ENCODE results near the gene IGF1R. TPM values are rescaled to one million over a fixed set of nuclear protein-coding genes. Genes with fewer than 3 reads are reported as not detected.

The IGF1R gene
- total and polyA plus RNA-seq, 2 donors (not counting 3 experiments of a cell fraction or from before 2014, with no cell fraction given) = 16.1 to 59.1 TPM

DNA sequence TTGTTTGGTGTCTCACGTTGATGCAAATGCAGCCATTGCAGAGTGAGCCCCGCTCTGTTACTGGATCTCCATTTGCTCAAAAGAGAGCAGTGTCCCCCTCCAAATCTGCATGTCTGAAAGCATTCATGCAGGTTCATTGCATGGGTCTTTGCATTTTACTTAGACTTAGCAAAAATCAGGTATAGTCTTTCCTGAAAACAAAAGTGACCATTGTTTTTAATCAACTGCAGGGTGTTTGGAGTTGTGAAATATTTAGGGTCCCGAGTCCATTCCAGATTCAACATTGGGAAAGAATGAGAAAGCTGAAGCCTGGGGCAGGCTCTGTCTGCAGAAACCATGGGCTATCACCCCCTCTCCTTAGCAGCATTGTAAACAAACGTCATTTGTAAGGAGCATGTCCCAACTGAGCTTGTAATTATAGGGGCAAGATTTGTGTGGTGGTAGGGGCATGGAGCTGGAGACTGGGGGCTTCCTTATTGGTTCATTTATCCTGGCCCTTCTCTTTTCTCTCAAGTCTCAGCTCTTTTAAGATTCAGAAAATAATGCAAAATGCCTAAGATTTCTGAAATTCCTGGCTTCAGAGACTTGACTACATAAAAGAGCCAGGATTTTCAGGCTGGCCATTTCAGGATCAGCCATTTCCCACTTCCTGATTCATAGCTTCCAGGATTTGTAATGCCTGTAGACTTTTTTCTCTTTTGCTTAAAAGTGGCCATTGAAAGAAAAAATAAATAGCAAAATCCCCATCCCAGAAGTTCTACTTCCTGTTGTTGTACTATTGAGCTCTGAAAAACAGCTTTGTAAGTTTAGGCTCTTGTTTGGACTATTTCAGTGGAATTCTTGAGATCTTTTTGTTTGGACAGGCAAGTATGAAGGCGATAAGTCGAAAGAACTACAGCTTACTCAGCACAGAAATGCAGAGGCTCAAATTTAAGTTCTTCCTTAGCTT is 23.0 kb downstream of the IGF1R start:
- Histone ChIP-seq H3K9ac (replicated peaks; ENCODE audit: extremely low read depth, insufficient read depth, low read length) (peak overlapping the region; percentile 33), H3K79me2 (ENCODE audit: control insufficient read depth, insufficient read depth, low read length) (peaks cover 48% of the 10 kb centered on the region), H2AFZ (ENCODE audit: low read depth, low read length) (peak overlapping the region; percentile 76), H3K36me3 (ENCODE audit: control insufficient read depth in 2 of 2, extremely low read depth in 1 of 2, insufficient read depth in 2 of 2, low read length in 2 of 2) (no peaks in the 10 kb centered on the region), H3K4me1 (ENCODE audit: control insufficient read depth, extremely low read depth, insufficient read depth, low read length) (peaks cover 54% of the 10 kb centered on the region), H4K20me1 (replicated peaks; ENCODE audit: control insufficient read depth, extremely low read depth, insufficient read depth, low read length) (no peaks in the 10 kb centered on the region), H3K9me1 (replicated peaks; ENCODE audit: control insufficient read depth, extremely low read depth, insufficient read depth, low read length) (no peaks in the 10 kb centered on the region), H3K4me2 (ENCODE audit: insufficient read depth, low read length) (peak overlapping the region; percentile 76), H3K27me3 (ENCODE audit: control insufficient read depth in 2 of 2, insufficient read depth in 2 of 2, low read length in 2 of 2) (no peaks in the 10 kb centered on the region), H3K4me3 (replicated peaks in 1 of 3; ENCODE audit: insufficient read depth in 1 of 3, low read depth in 1 of 3, low read length in 3 of 3) (peak overlapping the region in 1 of 3 experiments; percentile 30), H3K9me3 (replicated peaks; ENCODE audit: control insufficient read depth, insufficient read depth, low read length) (no peaks in the 10 kb centered on the region), H3K27ac (ENCODE audit: insufficient read depth, low read depth, low read length) (peak overlapping the region; percentile 75)
- FAIRE-seq = peak; percentile 84
- peak; percentile 89 for DNase-seq (ENCODE audit: low read depth, low spot score)
- CTCF ChIA-PET = interaction anchor here (0.6 to 2.3 kb wide), 15 partner anchors 9 to 429 kb away, joined by 3 to 19 read pairs (median 4); partner anchors contain the start of gene IGF1R
- POLR2A ChIA-PET = no interaction called here
- TF ChIP-seq GATA2 (IDR thresholded peaks at IDR 0.05; ENCODE audit: insufficient read depth, insufficient read length, low read depth, low read length) (no peak), EZH2 (IDR thresholded peaks at IDR 0.05; ENCODE audit: borderline replicate concordance, low read depth, low read length, severe bottlenecking) (no peak), POLR2A (IDR thresholded peaks at IDR 0.05; ENCODE audit: low read depth, low read length) (no peak), POLR2AphosphoS5 (IDR thresholded peaks at IDR 0.05; ENCODE audit: insufficient read depth, low read depth, low read length) (no peak), FOS (IDR thresholded peaks at IDR 0.05; ENCODE audit: borderline replicate concordance, insufficient read depth, low read length) (no peak), MYC (IDR thresholded peaks at IDR 0.05; ENCODE audit: low read depth, low read length) (no peak), JUN (IDR thresholded peaks at IDR 0.05; ENCODE audit: borderline replicate concordance, insufficient read depth, insufficient read length, low read depth) (no peak)
- TF ChIP-seq, protein P1, sequence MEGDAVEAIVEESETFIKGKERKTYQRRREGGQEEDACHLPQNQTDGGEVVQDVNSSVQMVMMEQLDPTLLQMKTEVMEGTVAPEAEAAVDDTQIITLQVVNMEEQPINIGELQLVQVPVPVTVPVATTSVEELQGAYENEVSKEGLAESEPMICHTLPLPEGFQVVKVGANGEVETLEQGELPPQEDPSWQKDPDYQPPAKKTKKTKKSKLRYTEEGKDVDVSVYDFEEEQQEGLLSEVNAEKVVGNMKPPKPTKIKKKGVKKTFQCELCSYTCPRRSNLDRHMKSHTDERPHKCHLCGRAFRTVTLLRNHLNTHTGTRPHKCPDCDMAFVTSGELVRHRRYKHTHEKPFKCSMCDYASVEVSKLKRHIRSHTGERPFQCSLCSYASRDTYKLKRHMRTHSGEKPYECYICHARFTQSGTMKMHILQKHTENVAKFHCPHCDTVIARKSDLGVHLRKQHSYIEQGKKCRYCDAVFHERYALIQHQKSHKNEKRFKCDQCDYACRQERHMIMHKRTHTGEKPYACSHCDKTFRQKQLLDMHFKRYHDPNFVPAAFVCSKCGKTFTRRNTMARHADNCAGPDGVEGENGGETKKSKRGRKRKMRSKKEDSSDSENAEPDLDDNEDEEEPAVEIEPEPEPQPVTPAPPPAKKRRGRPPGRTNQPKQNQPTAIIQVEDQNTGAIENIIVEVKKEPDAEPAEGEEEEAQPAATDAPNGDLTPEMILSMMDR (IDR thresholded peaks at IDR 0.05; ENCODE audit: extremely low read depth in 1 of 2, insufficient read depth in 1 of 2, low read depth in 1 of 2, low read length in 2 of 2) = no peak
- TF ChIP-seq, protein P2, sequence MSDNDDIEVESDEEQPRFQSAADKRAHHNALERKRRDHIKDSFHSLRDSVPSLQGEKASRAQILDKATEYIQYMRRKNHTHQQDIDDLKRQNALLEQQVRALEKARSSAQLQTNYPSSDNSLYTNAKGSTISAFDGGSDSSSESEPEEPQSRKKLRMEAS (IDR thresholded peaks at IDR 0.05; ENCODE audit: insufficient read depth, insufficient read length) = no peak
- intact Hi-C loops (cut with micrococcal nuclease) (loop anchor here (1.0 to 10.0 kb wide), 4 partner anchors 20 to 1167 kb away; no protein-coding TSS in a partner anchor), dilution Hi-C loops (cut with MboI; ENCODE audit: extremely low pct_ligation_motif_present, low sequenced_read_pairs) (loop anchor here (25.0 kb wide), 1 partner anchor 216 kb away; no protein-coding TSS in a partner anchor)
- no TSS peak for BruUV-seq (replicated peaks)
